T-helper 2 cell treated with Interferon-gamma antibody and Interleukin-4, amounts not matched to agents 100 ng/mL and 5 ng/mL, for 36 hours (primary cell): ENCODE measurements around the gene AOPEP. TPM values are rescaled to one million over a fixed set of nuclear protein-coding genes. Genes with fewer than 3 reads are reported as not detected.

Experiments used
- intact Hi-C: fragments of 100-400 bp; cut with micrococcal nuclease; formaldehyde crosslinking; loops from one replicate; pipeline ENCODE4 v1.15.1; 2023
- total RNA-seq: library from RNA; stranded (reverse); gene quantifications from 2 replicates; pipeline ENCODE4 v1.2.3, GENCODE V29; 2022

The AOPEP gene
- total RNA-seq, 1 donor from 2014 or later = 14.1 TPM

DNA sequence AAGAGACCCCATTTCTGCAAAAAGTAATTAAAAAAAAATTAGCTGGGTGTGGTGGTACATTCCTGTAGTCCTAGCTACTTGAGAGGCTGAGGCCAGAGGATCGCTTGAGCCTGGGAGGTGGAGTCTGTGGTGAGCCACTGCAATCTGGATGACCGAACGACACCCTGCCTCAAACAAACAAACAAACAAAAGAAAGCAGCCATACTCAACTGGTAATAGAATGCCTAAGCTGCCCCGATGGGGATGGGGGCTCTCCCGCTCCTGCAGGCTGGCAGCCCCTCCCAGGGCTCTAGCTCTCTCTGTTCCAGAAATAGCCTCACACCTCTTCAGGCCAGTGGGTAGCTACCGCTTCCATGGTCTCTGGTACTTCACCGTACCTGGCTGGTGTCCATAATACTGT, 349.2 kb downstream of the AOPEP start:
- intact Hi-C loops = no loop called here

DNA sequence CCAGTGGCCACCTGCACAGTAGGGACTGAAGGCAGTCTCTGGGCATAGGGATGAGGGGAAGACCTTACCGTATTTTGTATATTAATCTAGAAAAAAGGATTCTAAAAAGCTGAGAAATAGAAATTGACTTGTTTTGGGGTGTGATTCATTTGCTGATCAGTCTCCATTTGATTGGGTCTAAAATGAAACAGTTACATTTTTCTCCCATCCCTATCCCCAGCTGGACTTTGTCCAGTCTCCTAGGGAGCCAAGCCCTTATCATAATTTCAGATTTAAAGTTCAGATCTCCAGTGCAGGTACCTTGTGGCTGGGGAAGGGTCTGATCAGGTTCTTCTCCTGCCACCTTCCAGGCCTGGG, 350.2 kb downstream of the AOPEP start:
- intact Hi-C loops = no loop called here

- intact Hi-C loops = no loop called here
Observed at GRCh38 chr9:95077053-95077765, 350.7 kb downstream of the AOPEP start.

DNA sequence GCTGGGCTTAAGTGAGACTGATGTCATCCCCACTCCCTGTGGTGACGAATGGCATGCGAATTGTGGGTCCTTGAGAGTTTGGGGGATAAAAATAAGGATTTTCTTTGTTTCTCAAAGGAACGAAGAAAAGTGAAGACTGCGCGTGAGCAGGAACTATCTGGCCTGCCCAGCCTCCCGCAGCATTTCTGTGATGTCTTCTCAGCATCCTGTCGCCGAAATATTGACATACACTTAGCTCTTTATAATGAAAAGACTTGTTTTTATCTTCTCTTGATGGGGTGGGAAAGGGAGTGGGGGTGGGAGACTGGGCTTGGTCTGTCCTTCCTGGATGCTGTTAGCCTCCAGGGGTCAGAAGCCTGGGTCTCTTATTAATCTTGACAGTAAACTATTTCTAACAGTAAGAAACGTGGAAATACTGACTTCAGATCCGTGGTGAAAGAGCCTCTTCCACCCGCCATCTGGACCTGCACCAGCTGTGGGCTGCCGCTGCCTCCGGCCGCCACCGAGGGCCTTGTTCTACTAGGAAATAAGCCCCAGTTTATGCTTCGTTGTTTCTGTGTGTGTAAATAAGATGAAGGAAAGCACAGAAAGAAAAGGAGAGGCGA, 351.4 kb downstream of the AOPEP start:
- intact Hi-C loops = no loop called here

GRCh38 chr9:95078511-95078910, 352.0 kb downstream of the AOPEP start:
- intact Hi-C loops = no loop called here

GRCh38 chr9:95078939-95079338, 352.4 kb downstream of the AOPEP start:
- intact Hi-C loops = no loop called here

- intact Hi-C loops = no loop called here
Observed at GRCh38 chr9:95079461-95079860, 353.0 kb downstream of the AOPEP start.

DNA sequence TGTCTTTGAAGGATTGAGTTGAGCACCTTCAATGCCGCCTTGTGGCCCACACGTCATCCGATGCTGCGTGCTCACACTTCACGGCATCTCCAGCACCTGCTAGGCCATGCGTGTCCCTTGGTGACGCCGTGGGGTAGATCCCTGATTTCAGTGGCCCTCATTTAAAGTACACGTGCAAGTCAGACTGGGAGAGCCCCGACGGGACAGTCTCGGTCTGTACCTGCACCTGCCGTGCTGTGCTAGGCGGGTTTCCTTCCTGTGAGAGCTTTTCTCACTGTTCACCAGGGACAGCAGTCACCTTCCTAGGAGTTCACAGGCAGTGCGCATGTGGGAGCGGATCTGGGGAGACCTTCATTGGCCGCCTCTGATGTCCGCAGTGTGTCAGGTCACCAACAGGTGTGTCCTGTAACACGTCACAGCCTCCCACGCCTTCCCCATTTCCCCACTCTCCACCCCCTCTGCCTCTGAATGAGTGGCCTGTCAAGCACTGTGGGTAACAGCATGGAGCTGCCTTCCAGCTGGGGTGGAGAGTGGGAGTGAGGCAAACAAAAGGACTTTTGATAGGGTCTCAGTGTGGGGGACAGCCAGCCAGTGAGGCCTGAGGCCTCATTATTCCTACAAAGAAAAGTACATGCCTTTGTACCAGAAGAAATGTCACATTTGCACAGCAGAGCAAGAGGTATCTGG, 354.6 kb downstream of the AOPEP start:
- intact Hi-C loops = no loop called here

DNA sequence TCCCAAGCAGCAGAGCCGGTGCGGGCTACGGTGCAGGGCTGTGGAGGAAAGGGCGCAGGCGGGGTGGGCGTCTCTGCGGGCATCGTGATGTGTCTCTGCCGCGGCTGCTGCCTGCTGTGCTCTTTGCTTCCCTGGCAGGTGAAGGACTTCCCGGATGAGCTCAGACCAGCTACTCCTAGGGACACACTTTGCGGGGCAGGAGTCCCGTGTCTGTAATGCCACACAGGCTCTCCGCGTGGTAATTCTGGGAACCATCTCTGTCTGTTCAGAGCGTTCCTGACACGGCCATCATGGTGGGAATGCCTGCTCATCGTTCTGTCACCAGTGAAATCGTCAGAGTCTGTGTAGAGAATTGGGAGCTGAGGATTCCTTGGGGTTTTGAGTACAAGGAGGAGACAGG, 355.5 kb downstream of the AOPEP start:
- intact Hi-C loops = no loop called here

GRCh38 chr9:95082401-95083084, 356.0 kb downstream of the AOPEP start:
- intact Hi-C loops = no loop called here

GRCh38 chr9:95083086-95083768, 356.7 kb downstream of the AOPEP start:
- intact Hi-C loops = no loop called here

DNA sequence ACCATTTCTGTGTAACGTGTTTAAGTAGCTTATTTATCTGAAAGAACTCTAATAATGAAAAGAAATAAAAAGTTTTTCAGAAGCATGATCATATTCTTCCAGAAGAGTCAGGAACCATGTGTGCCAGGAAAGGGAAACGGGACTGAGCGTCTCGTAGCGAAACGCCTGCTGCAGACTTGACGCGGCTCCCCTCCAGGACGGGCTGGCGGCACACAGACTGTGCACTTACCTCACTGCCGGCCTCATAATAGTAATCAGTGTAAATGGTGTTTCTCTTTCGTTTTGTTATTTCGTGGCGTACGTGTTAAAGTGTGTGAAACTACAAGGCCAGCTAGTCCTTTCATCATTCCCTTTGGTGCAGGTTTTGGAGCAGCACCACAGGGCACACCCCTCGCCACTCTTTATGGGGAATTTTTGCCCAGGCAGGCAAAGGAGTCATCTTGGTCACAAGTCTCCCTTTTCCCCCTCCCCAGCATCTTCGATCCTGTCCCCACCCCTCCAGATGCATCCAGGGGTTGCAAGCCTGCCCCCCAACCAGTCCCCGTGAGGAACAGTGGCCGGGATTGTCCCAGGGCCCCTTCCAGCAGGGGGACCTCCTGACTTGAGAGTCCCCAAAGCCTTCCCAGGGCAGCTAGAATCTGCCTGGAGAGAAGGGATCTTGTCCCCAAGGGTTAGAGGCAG, 357.9 kb downstream of the AOPEP start:
- intact Hi-C loops = no loop called here

DNA sequence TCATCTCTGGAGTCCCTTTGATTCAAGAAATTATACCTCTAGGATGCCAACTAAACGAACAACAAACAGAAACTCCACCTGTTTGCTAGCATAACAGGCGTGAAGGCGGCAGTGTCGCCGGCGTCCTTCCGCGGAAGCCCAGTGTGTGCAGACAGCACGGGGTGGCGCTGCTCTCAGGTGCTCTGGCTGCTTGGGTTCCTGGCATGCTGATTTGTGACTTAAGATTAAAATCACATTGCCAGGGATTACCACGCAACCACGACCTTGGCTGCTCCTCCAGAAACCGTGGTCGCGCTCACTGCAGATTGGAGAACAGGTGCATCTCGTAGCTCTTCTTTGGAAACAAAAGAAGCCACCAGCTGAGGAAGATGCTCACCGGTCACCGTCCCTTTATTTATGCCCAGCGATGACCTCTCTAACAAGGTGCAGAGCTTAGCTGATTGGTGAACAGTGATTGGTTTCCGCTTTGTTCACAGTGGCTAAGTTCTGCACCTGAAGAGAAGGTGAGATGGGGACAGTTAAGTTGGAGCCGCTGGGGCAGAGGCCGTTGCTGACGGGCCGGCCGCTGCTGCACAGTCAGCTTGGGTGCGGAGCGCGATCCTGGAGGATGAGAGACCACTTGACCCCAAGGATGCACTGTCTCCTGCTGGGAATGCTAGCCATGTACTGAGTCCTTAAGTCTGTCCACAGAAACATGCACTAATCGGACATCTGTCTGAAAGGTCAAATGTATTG, 358.7 kb downstream of the AOPEP start:
- intact Hi-C loops = no loop called here

GRCh38 chr9:95085861-95086563, 359.5 kb downstream of the AOPEP start:
- intact Hi-C loops = no loop called here

- intact Hi-C loops = no loop called here
Observed at GRCh38 chr9:95086564-95086955, 360.1 kb downstream of the AOPEP start.

DNA sequence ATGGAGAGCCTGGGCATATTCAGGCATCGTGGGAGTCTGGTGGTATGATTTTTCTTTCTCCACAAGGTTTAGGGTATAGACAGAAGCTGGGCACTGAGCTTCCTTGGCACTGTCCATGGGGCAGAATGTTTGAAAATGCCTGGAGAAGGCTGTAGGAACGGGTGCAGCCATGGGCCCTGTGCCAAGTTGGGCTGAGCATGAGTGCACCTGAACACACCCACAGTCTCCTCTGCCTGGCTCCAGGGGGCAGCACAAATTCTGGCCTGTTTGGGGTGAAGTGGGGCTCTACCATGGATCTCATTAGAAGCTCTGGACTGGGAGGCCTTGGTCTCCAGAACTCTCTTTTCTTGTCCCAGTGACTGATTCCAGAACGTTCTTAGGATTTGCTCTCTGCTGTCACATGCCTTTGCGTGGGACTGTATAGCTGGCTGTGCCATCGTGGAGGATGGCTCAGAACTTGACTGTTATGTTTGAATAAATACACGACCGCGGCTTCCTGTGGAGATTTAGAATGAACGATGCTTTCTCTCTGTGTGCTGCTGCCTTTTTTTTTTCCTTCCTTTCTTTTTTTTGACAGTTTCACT, 361.3 kb downstream of the AOPEP start:
- intact Hi-C loops = no loop called here

DNA sequence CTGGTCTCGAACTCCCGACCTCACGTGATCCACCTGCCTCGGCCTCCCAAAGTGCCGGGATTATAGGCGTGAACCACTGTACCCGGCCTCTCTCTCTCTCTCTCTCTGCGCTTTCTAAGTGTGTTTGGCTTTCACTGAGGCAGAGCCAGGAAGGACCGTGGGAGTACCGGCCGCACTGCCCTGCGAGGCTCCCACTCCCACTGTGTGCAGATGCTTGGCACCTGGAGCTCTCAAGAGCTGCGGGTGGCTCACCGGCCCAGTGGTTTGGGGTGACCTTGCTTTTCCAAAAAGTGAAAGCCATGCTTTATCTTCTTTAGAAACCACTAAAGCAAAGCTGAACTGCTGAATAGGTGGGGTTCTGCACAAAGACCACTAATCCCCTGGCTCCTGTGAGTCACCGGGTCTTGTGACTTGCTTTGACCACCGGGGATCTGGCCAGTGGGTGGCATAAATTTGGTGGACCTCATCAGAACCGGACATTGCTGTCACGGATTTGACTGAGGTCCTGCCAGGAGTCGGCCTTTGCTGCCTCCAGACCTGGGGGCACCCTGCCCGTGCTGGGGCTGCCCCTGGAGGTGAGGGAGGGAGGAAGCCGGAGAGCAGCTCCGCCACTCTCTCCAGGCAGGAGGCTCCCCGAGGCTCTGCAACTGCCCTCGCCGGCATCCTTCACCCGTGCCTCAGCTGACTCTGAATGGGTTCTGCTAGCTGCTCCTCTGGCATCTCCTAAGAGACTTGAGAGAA, 362.1 kb downstream of the AOPEP start:
- intact Hi-C loops = no loop called here

DNA sequence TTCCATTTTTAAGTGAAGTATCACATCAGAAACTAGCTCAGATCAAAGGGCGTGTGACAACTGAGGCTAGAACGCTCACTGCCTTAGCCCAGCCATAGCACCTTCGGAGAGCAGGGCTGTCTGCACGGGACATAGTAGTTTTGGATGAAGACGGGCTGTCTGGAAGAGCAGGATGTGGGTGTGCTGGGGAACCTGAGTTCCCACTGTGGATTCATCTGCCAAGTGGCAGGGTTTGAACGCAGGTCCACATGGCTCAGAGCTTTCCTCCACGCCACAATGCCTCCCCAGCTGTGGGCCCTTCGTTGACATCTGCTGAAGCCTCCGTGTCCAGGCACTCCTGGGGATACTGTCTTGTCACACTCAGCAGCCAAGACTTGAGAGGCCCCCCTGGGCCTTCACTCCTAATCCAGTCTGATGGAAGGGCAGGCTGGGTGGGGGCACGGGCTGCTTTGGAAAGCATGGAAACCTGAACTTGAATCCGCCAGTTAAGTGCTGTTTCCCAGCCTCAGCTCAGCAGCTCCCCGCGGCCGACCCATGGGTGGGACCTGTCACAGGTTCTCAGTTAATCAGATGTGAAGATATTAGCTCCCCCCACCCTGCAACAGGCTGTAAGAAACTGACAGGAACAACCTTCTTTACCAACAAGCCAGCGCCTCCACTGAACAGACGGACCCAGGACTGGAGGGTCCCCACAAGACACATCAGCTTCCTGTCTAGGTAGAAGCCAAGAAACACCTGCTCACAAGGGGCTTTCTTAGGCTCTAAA, 362.9 kb downstream of the AOPEP start:
- intact Hi-C loops = no loop called here
